Measurements from ENCODE around the gene TMEM132A.
"Not testable (repeated sequence)": the region's sequence is repeated elsewhere in the genome, so short reads cannot be mapped to it uniquely, and the experiment has no call there.

TMEM132A gene

DNA sequence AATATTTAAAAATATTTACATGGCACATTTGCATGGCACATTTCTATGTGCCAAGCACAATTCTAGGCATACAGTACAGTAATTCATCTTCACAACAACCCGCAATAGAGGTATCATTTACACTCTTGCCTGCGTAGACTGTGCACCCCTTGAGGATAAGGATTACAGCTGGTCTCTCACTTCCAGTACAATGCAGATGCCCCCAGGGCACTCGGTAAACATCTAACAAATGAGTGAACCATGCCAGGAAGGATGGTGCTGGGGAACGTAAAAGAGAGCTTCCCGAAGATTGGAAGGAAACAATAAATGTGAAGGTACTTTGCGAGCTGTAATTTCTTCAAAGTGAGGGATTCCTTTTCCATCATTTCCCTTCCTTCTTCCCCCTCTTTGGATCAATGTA is 19.2 kb upstream of the TMEM132A start:
- no peak for DNase-seq (ENCODE audit: low read depth)

DNA sequence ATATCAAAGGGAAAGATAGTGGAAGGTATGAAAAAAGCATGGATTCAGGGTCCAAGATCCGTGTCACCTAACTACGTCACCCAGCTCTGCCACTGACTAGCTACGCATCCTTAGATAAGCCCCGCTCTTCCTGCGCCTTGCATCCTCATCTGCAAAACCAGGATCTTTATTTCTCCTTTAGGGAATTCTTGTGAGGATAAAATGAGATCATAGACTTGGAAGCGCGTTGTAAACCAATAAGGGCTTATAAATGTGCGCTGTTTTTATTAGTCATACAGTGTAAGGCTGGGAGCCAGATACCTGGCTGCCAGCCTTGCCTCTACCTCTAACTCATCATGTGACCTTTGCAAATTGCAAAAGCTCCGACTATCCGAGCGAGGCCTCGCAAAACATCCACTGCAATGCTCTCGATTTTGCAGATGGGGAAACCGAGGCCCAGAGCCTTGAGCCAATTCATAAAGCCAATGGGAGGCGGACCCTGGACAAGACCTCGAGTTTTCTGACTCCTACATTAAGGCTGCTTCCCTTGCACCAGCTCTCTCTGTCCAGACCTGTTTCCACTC is 18.6 kb upstream of the TMEM132A start:
- DNase-seq (ENCODE audit: low read depth) = no peak

DNA sequence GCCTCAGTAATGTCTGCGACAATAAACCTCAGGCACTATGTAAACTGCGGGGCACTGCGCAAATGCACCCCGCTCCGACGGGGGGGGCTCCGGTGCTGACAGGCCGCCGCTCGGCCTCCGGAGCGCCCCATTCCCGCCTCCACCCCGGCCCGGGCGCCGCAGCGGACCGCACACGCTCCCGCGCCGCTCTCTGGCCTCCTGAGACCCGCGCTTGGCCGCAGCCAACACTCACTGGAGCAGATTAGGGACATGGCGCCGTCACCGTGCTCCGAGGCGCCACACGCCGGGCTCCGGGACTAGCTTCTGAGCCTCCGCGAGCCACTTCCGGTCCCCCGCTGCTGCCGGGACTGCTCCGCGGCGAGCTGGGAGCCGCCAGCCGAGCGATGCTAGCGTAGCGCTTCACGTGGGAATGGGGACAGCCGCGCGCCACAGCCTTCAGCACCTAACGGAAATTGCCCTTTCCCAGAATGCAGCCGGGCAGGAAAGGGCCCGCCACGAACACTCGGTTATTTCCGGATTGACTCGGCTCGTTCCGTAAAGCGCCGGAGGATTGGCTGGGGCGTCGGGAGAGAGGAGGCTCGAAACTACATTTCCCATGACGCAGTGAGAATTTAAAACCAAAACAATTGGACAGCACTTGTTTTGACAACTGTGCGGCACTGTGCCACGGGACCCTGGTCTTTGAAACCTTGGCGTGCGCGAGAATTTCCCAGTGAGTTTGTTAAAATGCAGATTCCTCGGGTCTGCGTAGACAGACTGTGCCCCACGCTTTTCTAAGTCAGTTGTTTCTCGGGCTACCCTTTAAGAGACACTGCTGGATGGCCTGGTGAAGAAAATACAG is 17.9 kb upstream of the TMEM132A start, which contains the start of gene PRPF19:
Gene PRPF19, minus strand, starts transcription at position 454 of the 841 bp plus-strand sequence. Its CDS starts 203 bp downstream, at position 251.
- peak; percentile 85 for DNase-seq (ENCODE audit: low read depth)

DNA sequence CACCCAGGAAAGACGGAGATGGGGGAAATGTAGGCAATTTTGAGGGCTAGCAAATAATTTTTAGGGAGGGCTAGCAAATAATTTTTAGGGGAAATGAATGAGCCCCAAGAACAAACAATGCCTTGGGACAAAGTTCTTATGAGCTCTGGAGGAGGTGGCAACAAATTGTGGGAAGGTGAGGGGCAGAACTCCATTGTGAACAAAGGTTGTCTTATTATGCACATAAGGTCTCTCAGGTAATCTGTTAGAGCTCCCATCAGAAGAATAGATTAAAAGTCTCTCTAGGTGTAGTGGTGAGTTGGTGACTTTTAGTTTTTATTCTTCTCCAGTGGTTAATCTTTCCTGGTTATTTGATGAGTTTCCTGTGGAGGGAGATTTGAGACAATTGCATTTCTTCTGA is 15.5 kb upstream of the TMEM132A start:
- DNase-seq (ENCODE audit: low read depth) = no peak

DNA sequence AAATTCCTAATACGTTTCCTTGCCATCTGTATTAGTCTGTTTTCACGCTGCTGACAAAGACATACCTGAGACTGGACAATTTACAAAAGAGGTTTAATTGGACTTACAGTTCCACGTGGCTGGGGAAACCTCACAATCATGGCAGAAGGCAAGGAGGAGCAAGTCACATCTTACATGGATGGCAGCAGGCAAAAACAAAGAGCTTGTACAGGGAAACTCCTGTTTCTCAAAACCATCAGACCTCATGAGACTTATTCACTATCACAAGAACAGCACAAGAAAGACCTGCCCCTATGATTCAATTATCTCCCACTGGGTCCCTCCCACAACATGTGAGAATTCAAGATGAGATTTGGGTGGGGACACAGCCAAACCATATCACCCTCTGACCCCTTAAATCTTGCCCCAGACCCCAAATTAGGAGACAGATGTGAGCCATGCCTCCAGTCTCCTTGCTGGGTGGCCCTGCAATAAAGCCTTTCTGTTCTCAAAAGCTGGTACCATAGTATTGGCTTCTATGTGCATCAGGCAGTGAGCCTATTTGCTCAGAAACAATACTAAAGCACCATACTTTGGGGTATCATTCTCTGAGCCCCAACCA is 14.5 kb upstream of the TMEM132A start:
- DNase-seq (ENCODE audit: low read depth) = not testable (repeated sequence)

DNA sequence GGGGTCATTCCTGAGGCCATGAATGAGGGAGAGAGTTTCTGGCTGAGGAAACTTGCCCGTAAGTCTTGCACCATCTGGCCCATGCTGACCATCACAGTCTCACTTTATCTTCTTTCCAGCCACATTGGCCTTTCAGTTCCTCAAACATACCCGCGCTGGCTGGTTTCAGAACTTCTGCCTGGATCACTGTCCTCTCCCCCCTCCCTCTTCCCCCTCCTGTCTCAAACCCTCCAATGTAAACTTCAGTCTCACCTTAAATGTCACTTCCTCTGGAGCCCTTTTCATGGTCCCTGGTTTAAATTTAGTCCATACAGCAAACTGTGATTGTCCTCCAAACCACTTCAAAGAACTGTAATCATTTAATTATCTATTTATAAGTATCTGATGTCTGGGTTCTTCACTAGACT is 14.0 kb upstream of the TMEM132A start:
- no peak for DNase-seq (ENCODE audit: low read depth)

DNA sequence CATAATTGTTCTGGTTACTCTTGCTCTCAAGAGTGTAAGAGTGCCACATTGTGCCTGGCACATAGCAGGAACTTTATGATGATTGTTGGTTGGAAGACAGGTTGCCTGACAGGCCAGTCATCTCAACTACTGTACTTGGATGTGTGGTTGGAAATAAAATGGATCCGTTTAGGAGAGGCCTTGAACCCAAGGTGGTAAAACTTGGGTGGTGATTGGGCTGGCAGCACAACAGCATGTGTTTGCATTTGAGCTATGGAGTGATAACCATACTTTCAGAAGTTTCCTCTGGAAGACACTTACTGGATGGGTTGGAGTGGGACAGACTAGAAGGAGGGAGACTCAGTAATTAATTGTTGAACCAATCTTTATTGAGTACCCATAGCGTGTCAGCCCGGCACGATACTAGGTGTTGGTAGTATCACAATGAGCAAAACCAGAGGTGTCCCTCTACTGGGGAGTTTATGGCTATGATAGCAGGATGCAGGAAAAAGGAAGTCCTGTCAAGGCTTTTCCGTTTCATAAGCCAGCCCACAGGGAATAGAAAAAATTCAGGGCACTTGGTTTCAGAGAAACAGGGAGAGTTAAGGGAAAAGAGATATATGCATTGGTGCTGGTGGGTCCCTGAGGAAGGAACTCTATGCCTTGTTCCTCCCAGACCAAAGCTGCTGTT is 13.4 kb upstream of the TMEM132A start:
- DNase-seq (ENCODE audit: low read depth) = no peak

DNA sequence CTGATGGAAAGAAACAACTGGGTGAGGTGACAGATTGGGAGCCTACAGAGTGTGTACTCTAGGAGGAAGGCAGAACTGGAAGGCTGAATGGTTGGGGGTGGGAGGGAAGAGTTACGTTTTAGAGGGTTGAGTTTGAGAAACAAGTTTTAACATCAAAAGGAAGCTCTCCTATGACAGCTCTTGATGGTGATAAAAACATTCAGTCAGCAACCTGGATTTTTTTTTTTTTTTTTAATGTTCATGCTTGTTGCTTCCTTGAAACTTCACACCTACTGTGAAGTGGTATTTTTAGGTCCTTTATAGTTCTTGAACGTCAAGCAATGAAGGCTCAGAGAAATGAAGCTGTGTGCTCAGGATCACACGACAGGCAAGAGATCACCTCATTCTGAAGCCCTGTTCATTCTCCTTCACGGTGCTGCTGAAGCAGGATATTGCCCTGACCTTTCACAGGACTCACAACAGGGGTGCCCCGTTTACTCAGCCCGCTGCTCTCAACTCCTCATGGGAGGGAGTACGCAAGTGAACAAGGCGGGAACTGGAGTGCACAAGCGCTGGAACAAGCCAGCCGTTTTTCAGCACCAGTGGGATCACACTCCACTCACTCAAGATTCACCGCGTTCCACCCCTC is 11.9 kb upstream of the TMEM132A start:
- no peak for DNase-seq (ENCODE audit: low read depth)

DNA sequence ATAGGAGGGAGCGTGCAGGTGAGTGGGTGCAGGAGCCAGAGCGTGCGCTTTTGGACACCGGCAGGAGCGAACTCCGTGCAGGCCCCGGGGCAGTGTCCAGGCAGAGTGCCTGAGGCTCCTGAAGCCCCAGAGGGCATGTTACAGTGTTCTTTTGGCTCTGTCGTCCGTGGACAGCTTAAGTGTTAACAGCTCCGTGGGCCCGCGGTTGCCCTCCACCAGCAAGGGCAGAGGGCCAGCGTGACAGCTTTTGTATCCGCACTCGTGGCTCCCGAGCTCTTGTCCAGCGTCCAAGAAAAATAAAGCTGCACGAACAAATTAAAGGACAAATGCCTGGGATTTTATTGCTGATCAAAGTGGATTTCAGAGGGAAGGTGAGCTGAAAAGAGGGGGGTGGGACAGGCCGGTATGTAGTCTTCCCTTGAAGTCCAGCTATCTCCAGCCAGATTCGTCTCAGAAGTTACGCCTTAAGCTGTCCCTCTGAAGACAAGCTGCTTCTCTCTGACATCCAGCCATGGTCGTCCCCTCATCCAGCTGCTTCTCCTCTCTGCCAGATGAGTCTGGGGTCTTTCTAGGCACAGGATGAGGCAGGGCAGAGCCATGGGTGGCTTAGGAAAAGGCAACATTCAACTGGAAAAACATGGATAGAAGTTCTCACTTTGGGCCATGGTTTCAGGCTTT is 11.3 kb upstream of the TMEM132A start:
- DNase-seq (ENCODE audit: low read depth) = no peak

DNA sequence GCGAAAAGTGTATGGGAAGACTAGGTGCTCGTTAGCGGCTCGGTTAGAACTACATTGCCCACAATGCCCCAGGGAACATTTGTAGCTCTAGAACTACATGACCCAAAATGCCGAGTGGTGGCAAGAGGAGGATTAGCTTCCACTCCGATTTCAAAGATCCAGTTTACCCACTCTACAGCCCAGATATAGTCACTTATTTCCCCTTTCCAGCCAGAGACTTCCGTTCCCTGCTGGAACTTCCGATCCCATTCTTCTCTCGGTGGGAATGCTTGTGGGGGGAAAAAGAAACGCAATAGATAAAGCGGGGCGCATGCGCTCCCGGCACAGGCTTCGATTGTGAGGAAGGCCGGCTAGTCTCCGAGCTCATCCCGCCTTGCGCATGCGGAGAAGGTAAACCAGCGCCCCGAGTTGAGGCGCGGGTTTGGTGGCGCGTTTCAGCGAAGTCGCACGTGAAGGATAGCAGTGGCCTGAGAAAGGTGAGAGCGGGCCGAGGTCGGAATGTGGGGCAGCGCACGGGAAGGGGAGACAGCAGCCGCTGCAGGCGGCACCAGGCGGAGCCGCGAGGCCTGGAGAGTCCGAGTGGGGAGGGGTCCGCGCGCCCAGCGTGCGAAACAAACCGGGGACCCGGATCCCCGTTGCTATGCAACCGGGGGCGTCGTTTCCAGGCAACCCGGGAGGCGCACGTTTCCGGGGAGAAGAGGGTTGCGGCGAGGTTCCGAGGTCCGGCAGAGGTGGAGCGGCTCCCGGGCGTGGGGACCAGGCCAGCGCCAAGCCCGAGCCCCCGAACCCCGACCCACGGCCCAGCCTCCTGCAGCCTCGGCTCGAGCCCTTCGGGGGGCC is 10.2 kb upstream of the TMEM132A start, which contains the start of gene TMEM109:
Gene TMEM109, plus strand, starts transcription at position 366 of the 840 bp plus-strand sequence. CDS start 5,536 bp downstream, outside the sequence.
- peak; percentile 78 for DNase-seq (ENCODE audit: low read depth)

DNA sequence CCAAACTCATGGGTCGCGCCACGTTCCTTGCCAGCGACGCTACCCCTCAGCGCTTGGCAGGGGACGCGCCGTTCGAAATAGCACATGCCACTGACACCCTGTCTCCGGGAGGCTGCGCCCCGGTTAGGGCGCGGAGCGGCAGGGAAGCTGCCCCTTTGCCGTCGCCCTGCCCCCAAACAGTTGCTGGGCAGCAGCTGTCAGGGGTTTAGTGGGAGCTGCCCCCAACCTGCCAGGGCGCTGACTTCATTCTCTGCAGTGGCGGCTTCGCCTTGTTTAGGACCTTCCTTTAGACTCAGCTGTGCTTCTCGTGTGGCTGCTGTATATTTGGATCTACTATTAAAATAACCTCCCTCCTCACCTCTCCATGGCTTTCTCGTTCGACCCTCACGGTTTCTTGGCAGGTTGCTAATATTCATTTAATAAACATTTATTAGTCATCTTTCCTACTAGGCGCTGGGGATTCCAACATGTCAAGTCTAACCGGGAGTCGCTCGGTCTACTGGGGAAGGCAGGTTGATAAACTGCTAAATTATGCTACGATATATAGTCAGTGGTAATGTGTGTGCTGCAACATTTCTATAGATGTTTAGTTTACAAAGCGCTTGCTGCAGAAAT is 9.5 kb upstream of the TMEM132A start:
- no peak for DNase-seq (ENCODE audit: low read depth)

DNA sequence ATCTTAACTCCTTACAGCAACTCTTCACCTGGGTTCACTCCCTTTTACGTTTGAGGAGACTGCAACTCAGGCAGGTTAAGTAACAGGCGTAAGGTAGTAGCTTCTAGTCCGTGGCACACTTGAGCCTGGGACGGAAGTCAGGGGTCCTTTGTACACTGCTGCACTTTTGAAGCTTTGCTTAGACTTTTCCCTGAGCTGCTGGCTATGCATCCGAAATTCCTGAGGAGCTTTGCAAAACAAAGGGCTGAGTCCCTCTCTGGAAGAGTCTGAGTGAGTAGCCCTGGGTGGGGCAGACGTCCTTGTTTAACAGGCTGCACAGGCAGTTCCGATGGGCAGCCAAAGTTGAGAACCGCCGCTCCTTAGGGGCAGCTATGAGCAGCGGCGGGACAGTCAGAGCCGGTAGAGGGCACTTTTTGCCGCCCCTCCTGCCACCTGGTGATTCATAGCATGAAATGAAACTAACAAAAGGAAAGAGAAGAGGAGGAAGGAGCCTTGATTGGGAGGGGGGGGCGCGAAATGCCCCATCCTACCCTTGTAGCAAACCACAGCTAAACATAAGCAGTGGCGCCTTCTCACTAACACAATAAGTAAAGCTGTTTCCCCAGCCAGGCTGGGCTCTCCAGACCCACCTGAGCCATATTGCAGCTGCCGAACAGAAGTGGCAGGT is 8.9 kb upstream of the TMEM132A start:
- DNase-seq (ENCODE audit: low read depth) = peak; percentile 21

DNA sequence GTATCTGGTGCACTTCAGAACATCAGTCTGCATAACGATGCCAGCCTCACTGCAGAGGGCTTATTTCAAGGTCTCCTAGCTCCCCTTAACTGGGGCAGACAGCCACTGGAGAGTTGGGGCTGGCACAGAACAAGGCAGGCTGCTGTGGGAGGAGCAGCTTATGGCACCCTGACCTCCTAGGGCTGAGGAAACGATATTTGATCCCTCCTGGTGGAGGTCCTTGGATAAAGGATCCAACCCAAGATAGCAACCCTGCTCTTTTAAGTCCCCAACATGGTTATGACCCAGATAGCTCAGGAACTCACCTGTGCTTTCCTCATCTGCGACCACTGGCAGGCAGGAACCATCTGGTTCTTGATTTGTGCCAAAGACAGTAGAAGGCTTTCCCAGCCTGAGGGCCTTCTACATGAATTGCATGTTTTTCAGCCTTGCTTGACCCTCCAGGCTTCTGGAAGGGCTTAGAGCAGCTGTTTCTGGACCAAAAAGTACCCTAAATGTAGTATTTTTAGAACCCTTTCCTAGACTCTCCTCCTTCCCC is 7.5 kb upstream of the TMEM132A start:
- DNase-seq (ENCODE audit: low read depth) = no peak

DNA sequence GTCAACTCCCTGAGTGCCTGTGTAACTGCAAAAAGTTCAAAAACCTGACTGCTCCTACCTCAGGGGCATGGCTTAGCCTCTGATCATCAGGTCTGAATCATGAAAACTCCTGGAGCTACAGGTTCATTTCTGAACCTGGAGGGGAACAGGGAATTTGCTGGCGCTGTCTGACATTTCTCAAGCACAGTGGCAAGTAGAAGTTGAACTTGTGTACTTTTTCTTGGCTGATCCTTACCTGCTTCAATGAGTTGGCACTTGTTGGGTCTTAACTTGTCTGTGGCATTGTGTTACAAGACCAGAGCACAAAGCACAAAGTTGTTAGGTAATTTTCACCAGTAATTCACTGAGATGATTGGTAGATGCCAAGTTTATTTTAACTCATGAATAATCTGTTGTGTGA is 7.0 kb upstream of the TMEM132A start:
- DNase-seq (ENCODE audit: low read depth) = no peak

DNA sequence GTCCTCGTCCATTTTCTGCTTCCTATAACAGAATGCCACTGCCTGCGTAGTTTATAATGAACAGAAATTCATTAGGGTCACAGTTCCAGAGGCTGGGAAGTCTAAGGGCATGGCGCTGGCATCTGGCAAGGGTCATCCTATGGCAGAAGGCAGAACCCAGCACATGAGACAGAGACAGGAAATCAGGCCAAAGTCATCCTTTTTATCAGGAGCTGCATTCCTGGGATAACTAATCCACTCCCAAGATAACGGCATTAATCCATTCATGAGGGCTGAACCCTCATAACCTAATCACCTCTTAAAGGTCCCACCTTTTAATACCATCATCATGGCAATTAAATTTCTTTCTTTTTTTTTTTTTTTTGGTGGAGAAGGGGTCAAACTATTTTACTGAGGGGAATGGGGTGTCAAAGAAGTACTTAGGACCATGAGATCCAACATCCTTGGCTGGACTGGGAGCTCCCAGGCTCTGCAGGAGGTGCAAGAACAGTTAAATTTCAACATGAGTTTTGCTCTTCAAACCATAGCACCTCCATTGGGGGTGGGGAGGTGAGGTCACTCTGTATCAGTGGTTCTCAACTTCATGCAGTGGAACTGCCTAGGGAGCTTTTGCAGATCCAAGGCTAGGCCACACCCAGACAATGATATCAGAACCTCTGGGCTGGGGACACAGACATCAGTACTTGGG is 5.9 kb upstream of the TMEM132A start:
- DNase-seq (ENCODE audit: low read depth) = no peak

DNA sequence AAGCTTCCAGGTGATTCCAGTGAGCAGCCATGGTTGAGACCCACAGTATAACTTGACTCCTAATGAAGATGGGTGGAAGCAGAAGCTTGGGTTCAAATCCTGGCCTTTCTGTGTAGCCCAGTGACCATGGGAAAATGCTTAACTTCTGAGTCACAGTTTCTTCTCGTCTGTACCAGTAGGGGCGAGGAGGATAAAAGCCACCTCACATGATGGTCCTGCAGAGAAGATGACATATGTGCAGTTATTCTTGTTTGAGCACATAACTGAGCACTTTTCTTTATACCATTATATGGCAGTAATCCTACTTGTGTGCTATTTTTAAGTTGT is 5.4 kb upstream of the TMEM132A start:
- DNase-seq (ENCODE audit: low read depth) = no peak

DNA sequence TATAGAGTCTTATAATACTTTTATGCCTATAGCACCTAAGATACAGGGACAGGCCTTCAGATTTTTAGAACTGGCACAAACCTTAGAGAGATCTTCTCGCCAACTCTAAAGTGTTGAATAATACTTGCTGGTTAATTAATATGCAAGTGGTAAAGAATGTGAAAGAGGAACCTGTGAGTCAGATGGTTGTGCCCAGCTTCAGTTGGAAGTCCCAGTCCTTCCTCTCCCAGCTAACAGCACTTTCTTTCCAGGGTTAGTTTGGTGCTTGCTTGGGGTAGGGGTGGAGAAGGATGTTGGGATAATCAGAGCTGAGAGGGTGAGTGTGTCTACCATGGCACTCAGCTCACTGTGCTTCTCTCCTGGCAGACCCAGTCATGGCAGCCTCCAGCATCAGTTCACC is 4.9 kb upstream of the TMEM132A start:
- DNase-seq (ENCODE audit: low read depth) = no peak

DNA sequence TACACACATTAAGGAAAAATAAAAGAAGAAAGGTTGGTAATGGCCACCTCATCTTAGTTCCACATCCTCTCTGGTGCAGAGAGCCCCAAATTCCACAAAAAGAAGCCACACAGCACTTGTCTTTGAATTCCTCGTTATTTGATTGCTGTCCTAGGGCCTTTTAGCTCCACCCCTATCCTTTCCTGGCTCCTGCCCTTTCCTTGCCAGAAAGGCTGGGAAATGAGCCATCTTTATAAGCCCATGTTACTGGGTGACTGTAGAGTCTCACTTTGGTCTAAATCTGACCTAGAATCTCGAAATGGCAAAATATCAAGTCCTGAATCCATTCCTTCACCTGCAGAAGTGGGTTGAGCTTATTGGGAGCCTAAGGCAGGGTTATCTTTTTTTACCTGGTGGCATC is 4.3 kb upstream of the TMEM132A start:
- DNase-seq (ENCODE audit: low read depth) = no peak

DNA sequence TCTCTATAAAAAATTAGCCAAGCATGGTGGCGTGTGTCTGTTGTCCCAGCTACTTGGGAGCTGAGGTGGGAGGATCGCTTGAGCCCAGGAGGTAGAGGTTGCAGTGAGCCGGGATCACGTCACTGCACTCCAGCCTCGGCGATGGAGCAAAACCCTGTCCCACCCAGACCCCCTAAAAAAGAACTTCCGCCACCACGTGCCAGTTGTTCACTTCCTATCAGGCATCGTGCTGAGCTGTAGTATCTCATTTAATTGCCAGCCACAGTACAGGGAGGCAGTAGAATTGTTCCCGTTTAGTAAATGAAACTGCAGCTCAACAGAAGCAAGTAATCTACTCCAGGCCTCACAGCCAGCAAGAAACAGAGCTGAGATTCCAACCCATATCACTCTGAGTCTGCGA is 3.0 kb upstream of the TMEM132A start:
- DNase-seq (ENCODE audit: low read depth) = no peak
